Measurements from ENCODE around the gene CLK3.

GRCh38 chr15:74632601-74633000 is 17.0 kb downstream of the CLK3 start:
- TF ChIP-seq CTCF (IDR thresholded peaks at IDR 0.05): no peak
- TF ChIP-seq POLR2AphosphoS5 (IDR thresholded peaks at IDR 0.05): no peak
- no peak for TF ChIP-seq POLR2A (IDR thresholded peaks at IDR 0.05)
- no peak for TF ChIP-seq EP300 (IDR thresholded peaks at IDR 0.05)
